ENCODE measurements around the gene UBR2.

- TF ChIP-seq REST (IDR thresholded peaks at IDR 0.05; ENCODE audit: insufficient read depth in 1 of 2, low read depth in 2 of 2, low read length in 2 of 2) (no peak), POLR2AphosphoS5 (IDR thresholded peaks at IDR 0.05; ENCODE audit: low read depth, low read length) (no peak), TAF1 (IDR thresholded peaks at IDR 0.05; ENCODE audit: borderline replicate concordance, insufficient read depth, low read length) (no peak)
These were observed 54.9 kb downstream of the UBR2 start for GRCh38 chr6:42618686-42619085.
